ENCODE results near the gene RTRAF. TPM values are rescaled to one million over a fixed set of nuclear protein-coding genes. Genes with fewer than 3 reads are reported as not detected.

The RTRAF gene
- total RNA-seq, 1 experiment from 2014 or later: 282 TPM

GRCh38 chr14:51969852-51970540, 19.4 kb upstream of the RTRAF start (continued):
- TF ChIP-seq, protein P1, sequence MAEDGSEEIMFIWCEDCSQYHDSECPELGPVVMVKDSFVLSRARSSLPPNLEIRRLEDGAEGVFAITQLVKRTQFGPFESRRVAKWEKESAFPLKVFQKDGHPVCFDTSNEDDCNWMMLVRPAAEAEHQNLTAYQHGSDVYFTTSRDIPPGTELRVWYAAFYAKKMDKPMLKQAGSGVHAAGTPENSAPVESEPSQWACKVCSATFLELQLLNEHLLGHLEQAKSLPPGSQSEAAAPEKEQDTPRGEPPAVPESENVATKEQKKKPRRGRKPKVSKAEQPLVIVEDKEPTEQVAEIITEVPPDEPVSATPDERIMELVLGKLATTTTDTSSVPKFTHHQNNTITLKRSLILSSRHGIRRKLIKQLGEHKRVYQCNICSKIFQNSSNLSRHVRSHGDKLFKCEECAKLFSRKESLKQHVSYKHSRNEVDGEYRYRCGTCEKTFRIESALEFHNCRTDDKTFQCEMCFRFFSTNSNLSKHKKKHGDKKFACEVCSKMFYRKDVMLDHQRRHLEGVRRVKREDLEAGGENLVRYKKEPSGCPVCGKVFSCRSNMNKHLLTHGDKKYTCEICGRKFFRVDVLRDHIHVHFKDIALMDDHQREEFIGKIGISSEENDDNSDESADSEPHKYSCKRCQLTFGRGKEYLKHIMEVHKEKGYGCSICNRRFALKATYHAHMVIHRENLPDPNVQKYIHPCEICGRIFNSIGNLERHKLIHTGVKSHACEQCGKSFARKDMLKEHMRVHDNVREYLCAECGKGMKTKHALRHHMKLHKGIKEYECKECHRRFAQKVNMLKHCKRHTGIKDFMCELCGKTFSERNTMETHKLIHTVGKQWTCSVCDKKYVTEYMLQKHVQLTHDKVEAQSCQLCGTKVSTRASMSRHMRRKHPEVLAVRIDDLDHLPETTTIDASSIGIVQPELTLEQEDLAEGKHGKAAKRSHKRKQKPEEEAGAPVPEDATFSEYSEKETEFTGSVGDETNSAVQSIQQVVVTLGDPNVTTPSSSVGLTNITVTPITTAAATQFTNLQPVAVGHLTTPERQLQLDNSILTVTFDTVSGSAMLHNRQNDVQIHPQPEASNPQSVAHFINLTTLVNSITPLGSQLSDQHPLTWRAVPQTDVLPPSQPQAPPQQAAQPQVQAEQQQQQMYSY (CRISPR knock-in tag; IDR thresholded peaks at IDR 0.05): no peak
- no peak for TF ChIP-seq EMX1 (CRISPR knock-in tag; IDR thresholded peaks at IDR 0.05)
- TF ChIP-seq ZNF317 (CRISPR knock-in tag; IDR thresholded peaks at IDR 0.05; ENCODE audit: borderline replicate concordance, low read depth): no peak
- TF ChIP-seq NFE2L1 (CRISPR knock-in tag; IDR thresholded peaks at IDR 0.05): no peak

DNA sequence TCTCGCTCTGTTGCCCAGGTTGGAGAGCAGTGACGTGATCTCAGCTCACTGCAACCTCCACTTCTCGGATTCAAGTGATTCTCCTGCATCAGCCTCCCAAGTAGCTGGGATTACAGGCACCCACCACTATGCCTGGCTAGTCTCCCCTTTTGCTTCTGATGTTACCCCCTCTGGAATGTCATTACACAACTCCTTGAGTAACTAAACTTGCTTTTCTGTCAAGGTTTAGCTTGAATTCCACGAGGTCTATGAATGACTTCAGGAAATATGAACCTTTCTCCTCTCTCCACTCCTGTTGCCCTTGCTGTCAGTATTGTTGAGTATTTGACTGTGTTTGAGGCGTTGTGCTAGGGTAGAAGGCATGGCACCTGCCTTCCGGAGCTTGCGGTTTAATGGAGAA, 16.8 kb upstream of the RTRAF start:
- ATAC-seq (no peak), DNase-seq (ENCODE audit: low spot score) (no peak)
- ChIA-PET CTCF (no interaction called here), POLR2A (no interaction called here)
- Mint-ChIP-seq H3K4me1 (peaks cover 5% of the 10 kb centered on the region), H3K4me3 (no peak overlapping the region), H3K9me3 (no peaks in the 10 kb centered on the region), H3K27me3 (ENCODE audit: low read depth) (no peaks in the 10 kb centered on the region), H3K27ac (no peak overlapping the region), H3K36me3 (no peaks in the 10 kb centered on the region)
- TF ChIP-seq CREM (CRISPR knock-in tag; IDR thresholded peaks at IDR 0.05): no peak
- TF ChIP-seq, protein P2, sequence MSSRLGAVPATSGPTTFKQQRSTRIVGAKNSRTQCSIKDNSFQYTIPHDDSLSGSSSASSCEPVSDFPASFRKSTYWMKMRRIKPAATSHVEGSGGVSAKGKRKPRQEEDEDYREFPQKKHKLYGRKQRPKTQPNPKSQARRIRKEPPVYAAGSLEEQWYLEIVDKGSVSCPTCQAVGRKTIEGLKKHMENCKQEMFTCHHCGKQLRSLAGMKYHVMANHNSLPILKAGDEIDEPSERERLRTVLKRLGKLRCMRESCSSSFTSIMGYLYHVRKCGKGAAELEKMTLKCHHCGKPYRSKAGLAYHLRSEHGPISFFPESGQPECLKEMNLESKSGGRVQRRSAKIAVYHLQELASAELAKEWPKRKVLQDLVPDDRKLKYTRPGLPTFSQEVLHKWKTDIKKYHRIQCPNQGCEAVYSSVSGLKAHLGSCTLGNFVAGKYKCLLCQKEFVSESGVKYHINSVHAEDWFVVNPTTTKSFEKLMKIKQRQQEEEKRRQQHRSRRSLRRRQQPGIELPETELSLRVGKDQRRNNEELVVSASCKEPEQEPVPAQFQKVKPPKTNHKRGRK (CRISPR knock-in tag; IDR thresholded peaks at IDR 0.05; ENCODE audit: borderline replicate concordance): no peak
- no peak for TF ChIP-seq IRF1 (CRISPR knock-in tag; IDR thresholded peaks at IDR 0.05)
- no peak for TF ChIP-seq ZNF219 (CRISPR knock-in tag; IDR thresholded peaks at IDR 0.05; ENCODE audit: borderline replicate concordance)
- no peak for TF ChIP-seq ETV6 (CRISPR knock-in tag; IDR thresholded peaks at IDR 0.05)
- TF ChIP-seq, protein P3, sequence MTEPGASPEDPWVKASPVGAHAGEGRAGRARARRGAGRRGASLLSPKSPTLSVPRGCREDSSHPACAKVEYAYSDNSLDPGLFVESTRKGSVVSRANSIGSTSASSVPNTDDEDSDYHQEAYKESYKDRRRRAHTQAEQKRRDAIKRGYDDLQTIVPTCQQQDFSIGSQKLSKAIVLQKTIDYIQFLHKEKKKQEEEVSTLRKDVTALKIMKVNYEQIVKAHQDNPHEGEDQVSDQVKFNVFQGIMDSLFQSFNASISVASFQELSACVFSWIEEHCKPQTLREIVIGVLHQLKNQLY (CRISPR knock-in tag; IDR thresholded peaks at IDR 0.05): no peak
- no peak for TF ChIP-seq RORB (CRISPR knock-in tag; IDR thresholded peaks at IDR 0.05)
- no peak for TF ChIP-seq SOX15 (CRISPR knock-in tag; IDR thresholded peaks at IDR 0.05)
- TF ChIP-seq, protein P4, sequence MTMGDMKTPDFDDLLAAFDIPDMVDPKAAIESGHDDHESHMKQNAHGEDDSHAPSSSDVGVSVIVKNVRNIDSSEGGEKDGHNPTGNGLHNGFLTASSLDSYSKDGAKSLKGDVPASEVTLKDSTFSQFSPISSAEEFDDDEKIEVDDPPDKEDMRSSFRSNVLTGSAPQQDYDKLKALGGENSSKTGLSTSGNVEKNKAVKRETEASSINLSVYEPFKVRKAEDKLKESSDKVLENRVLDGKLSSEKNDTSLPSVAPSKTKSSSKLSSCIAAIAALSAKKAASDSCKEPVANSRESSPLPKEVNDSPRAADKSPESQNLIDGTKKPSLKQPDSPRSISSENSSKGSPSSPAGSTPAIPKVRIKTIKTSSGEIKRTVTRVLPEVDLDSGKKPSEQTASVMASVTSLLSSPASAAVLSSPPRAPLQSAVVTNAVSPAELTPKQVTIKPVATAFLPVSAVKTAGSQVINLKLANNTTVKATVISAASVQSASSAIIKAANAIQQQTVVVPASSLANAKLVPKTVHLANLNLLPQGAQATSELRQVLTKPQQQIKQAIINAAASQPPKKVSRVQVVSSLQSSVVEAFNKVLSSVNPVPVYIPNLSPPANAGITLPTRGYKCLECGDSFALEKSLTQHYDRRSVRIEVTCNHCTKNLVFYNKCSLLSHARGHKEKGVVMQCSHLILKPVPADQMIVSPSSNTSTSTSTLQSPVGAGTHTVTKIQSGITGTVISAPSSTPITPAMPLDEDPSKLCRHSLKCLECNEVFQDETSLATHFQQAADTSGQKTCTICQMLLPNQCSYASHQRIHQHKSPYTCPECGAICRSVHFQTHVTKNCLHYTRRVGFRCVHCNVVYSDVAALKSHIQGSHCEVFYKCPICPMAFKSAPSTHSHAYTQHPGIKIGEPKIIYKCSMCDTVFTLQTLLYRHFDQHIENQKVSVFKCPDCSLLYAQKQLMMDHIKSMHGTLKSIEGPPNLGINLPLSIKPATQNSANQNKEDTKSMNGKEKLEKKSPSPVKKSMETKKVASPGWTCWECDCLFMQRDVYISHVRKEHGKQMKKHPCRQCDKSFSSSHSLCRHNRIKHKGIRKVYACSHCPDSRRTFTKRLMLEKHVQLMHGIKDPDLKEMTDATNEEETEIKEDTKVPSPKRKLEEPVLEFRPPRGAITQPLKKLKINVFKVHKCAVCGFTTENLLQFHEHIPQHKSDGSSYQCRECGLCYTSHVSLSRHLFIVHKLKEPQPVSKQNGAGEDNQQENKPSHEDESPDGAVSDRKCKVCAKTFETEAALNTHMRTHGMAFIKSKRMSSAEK (CRISPR knock-in tag; IDR thresholded peaks at IDR 0.05; ENCODE audit: borderline replicate concordance): no peak

All from WTC11 (cell line).